Endothelial cell (in vitro differentiated cells): ENCODE data around the gene LILRB1. TPM values are rescaled to one million over a fixed set of nuclear protein-coding genes. Genes with fewer than 3 reads are reported as not detected.

Source experiments
- DNase-seq: peaks from one replicate; pipeline ENCODE4 v3.0.0; 2021; ENCODE audit warnings: low spot score
- H3K27ac Mint-ChIP-seq: one replicate; pipeline ENCODE4 v1.8.0; 2021; ENCODE audit warnings: mixed read lengths, inconsistent platforms; ENCODE audit not compliant: unreplicated experiment
- H3K27me3 Mint-ChIP-seq: one replicate; pipeline ENCODE4 v1.8.0; 2021; ENCODE audit warnings: mild to moderate bottlenecking, moderate library complexity, mixed read lengths, inconsistent platforms; ENCODE audit not compliant: unreplicated experiment
- H3K36me3 Mint-ChIP-seq: one replicate; pipeline ENCODE4 v1.8.0; 2021; ENCODE audit warnings: mild to moderate bottlenecking, low read depth, mixed read lengths, inconsistent platforms; ENCODE audit not compliant: unreplicated experiment
- H3K4me1 Mint-ChIP-seq: one replicate; pipeline ENCODE4 v1.8.0; 2021; ENCODE audit warnings: mild to moderate bottlenecking, mixed read lengths, inconsistent platforms; ENCODE audit not compliant: unreplicated experiment
- H3K4me3 Mint-ChIP-seq: one replicate; pipeline ENCODE4 v1.8.0; 2021; ENCODE audit warnings: mild to moderate bottlenecking, mixed read lengths, inconsistent platforms; ENCODE audit not compliant: unreplicated experiment
- H3K9me3 Mint-ChIP-seq: one replicate; pipeline ENCODE4 v1.8.0; 2021; ENCODE audit warnings: mixed read lengths, inconsistent platforms; ENCODE audit not compliant: unreplicated experiment
- total RNA-seq: library from RNA; stranded (reverse); fragmentation: NEBNext Ultra II Directional; extraction: Animal tissue kit (Norgen Biotek cat#: 25700); gene quantifications from one replicate; pipeline ENCODE4 v1.2.1, GENCODE V29; 2021; ENCODE audit not compliant: unreplicated experiment
- TF ChIP-seq, protein P1 (sequence below): fragments of 200-600 bp; sonication (generic); IDR thresholded peaks from one replicate; pipeline ENCODE4 v1.5.0; 2021; ENCODE audit warnings: antibody characterized with exemption; ENCODE audit not compliant: unreplicated experiment

LILRB1 gene
- total RNA-seq, 1 donor from 2014 or later, result not detected

DNA sequence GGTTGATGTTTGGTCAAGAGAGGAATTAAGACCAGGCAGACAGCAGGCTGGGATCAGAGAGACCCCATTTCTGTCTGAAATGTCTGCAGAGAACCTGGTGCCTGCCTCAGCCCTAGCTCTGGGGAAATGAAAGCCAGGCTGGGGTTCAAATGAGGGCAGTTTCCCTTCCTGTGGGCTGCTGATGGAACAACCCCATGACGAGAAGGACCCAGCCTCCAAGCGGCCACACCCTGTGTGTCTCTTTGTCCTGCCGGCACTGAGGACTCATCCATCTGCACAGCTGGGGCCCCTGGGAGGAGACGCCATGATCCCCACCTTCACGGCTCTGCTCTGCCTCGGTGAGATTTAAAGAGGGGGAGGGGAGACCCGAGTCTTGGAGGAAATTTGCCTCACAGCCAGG is 32.4 kb downstream of the LILRB1 start, which contains the start of gene LILRB4:
TSS of gene LILRB4 (plus strand) at position 256 of the 400 bp plus-strand sequence. CDS start at position 305, 49 bp downstream.
- Mint-ChIP-seq H3K27ac (no peak within 1 kb of the TSS), H3K4me1 (no peaks in the 10 kb centered on the region), H3K36me3 (peaks cover 11% of the 10 kb centered on the region), H3K9me3 (peaks cover 42% of the 10 kb centered on the region), H3K4me3 (no peak within 1 kb of the TSS), H3K27me3 (peaks cover 9% of the 10 kb centered on the region)
- TF ChIP-seq, protein P1, sequence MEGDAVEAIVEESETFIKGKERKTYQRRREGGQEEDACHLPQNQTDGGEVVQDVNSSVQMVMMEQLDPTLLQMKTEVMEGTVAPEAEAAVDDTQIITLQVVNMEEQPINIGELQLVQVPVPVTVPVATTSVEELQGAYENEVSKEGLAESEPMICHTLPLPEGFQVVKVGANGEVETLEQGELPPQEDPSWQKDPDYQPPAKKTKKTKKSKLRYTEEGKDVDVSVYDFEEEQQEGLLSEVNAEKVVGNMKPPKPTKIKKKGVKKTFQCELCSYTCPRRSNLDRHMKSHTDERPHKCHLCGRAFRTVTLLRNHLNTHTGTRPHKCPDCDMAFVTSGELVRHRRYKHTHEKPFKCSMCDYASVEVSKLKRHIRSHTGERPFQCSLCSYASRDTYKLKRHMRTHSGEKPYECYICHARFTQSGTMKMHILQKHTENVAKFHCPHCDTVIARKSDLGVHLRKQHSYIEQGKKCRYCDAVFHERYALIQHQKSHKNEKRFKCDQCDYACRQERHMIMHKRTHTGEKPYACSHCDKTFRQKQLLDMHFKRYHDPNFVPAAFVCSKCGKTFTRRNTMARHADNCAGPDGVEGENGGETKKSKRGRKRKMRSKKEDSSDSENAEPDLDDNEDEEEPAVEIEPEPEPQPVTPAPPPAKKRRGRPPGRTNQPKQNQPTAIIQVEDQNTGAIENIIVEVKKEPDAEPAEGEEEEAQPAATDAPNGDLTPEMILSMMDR, result no peak
- no peak for DNase-seq

DNA sequence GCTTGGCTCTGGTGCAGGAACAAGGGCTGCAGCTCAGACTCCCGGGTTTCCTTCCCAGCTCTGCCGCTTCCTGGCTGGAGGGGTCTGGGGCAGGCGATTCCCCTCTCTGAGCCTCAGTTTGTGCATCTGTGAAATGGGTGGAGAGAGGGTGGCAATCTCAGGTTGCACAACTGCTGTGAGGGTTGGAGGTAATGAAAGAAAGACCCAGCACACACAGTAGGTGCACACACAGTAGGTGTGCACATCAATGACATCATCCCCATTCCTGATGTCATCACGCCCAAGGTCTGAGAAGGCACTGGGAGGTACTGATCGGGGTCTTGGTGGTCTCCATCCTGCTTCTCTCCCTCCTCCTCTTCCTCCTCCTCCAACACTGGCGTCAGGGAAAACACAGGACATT is 35.2 kb downstream of the LILRB1 start:
- H3K27me3 Mint-ChIP-seq, result peaks cover 15% of the 10 kb centered on the region
- no peak for DNase-seq
- no peaks in the 10 kb centered on the region for H3K4me1 Mint-ChIP-seq
- no peak overlapping the region for H3K27ac Mint-ChIP-seq
- H3K36me3 Mint-ChIP-seq, result peaks cover 16% of the 10 kb centered on the region
- TF ChIP-seq, protein P1, result no peak
- H3K4me3 Mint-ChIP-seq, result peak overlapping the region; percentile 56
- peaks cover 43% of the 10 kb centered on the region for H3K9me3 Mint-ChIP-seq

DNA sequence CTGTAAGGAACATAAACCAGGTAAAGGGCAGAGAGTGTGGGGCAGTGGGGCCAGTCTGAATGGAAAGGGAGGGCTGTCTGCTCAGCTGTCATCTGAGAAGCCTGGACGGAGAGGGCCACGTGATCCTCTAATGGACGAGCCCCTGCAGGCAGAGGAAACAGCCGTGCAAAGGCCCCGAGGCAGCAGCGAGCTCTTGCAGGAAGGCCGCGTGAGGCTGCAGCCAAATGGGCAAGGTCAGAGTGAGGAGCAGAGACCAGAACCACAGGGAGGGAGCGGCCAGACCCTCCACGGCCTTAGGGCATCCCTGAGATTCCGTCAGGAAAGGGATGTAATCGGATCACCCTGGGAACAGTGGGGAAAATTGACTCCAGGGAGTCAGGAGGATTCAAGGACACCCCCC is 36.9 kb downstream of the LILRB1 start:
- TF ChIP-seq, protein P1, result no peak
- Mint-ChIP-seq H3K4me3 (no peak overlapping the region), H3K9me3 (peaks cover 38% of the 10 kb centered on the region), H3K27ac (no peak overlapping the region), H3K4me1 (no peaks in the 10 kb centered on the region), H3K36me3 (peaks cover 13% of the 10 kb centered on the region), H3K27me3 (peaks cover 15% of the 10 kb centered on the region)
- no peak for DNase-seq

DNA sequence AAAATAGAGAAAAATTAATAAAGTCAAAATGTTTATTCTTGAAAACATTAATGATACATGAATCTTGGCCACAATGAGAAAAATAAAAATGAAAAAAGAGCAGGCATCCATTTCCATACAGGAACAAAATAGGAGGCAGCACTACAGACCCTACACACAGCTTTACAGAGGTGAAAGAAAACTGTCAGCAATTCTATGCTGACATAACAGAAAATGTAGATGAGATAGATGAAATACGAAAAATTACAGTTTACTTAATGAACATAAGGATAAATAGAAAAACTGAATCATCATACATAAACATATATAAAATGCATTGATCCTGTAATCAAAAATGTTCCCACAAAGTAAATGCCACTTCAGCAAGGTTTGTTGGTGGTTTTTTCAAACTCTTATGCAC is 38.1 kb downstream of the LILRB1 start:
- H3K4me3 Mint-ChIP-seq, result no peak overlapping the region
- no peak for DNase-seq
- no peak overlapping the region for H3K27ac Mint-ChIP-seq
- no peaks in the 10 kb centered on the region for H3K4me1 Mint-ChIP-seq
- peaks cover 34% of the 10 kb centered on the region for H3K9me3 Mint-ChIP-seq
- TF ChIP-seq, protein P1, result no peak
- H3K36me3 Mint-ChIP-seq, result peaks cover 11% of the 10 kb centered on the region
- peaks cover 13% of the 10 kb centered on the region for H3K27me3 Mint-ChIP-seq

DNA sequence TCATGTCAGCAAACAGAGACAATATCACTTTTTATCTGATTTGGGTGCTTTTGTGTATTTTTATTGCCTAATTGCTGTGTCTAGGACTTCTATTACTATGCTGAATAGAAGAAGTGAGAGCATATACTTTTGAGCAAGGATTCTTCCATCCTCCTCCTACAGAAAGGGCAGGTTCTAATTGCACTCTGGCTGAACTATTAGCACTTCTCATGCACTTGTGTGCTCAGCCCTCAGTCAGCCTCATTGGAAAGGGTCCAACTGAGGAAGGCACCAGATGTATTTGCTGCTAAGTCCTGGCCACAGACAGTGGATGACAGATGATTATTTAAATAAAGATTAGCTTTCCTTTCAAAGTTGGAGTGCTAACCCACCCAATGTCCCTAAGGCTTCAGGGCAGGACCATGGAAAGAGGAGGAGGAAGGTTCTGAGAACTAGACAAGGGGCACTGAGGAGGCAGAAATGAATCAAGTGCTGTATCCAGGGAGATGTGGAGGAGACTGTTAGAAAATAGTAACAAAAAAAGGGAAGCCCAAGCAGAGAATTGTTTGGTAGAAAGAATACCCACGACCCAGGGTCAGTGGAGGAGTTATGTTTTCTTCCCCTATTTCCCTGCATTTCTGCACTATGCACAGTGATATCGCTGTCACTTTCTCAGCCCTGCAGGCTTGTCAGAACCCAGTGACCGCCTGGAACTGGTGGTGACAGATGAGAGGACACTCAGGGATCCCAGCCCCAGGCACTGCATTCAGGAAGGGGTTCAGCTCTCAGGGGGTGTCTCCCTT is 40.5 kb downstream of the LILRB1 start:
- H3K27me3 Mint-ChIP-seq, result peaks cover 9% of the 10 kb centered on the region
- DNase-seq, result no peak
- H3K27ac Mint-ChIP-seq, result no peak overlapping the region
- TF ChIP-seq, protein P1, result no peak
- H3K36me3 Mint-ChIP-seq, result peaks cover 8% of the 10 kb centered on the region
- no peak overlapping the region for H3K4me3 Mint-ChIP-seq
- peaks cover 27% of the 10 kb centered on the region for H3K9me3 Mint-ChIP-seq
- H3K4me1 Mint-ChIP-seq, result no peaks in the 10 kb centered on the region
